ENCODE measurements around the gene CCDC106.
A peak's percentile ranks its signal among the peaks of the same experiment; 100 is the strongest.

The CCDC106 gene

GRCh38 chr19:55652311-55653128 lies 4.5 kb downstream of the CCDC106 start:
- no peak for DNase-seq

DNA sequence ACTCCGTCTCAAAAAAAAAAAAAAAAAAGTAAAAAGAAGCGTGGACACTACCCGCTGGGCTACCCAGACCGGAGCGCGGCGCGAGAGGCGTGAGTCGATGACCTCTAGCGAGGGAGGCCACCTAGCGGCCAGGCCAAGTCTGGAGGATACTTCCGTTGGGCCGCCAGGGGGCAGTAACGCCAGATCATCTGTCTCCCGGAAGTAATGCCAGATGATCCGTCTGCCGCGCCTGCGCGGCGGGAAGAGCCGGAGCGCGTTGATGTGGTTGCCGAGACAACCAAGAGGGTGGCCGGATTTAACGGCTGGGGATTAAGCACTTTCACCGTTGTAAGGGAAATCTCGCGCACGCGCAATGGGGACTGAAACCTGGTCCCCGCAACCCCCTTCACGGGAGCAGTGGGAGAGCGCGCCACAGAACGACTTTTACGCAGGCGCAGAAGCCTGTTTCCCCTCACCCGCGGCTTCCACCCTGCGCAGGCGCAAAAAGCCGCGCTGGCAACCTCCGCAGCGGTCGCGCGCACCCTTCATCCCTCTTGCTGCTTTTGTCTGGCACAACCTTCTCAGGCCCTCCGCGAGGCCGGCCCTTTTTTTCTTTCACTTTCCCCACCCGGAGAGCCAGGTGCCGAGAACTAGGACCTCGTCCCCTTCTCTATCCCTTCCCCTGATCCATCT lies 5.8 kb downstream of the CCDC106 start:
- DNase-seq, result peak; percentile 97

DNA sequence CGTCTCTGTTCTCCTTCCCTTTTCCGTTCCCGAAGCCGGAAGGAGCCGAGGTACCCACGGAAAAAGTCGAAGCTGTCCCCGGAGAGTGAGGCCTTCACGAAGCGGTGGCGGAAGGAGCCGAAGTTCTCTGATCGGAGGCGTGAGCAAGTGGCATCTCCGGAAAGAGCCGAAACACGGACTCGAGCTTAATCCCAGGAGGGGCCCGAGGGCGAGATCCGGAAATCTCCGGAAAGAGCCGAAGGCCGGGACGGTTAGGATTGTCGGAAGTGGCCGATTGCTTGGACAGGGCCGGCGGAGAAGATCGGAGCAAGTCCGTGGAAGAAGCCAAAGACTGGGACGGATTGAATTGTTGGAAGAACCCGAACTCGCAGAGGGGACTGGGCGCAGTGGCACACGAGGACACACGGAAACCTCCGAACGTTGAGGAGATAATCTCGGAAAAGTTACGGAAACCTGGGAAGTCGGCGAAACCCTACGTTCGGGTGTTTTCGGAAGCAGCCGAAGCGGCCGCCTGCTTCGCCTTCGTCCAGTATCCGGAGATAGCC lies 6.4 kb downstream of the CCDC106 start:
- DNase-seq, result peak; percentile 97

GRCh38 chr19:55654868-55655647 lies 7.0 kb downstream of the CCDC106 start, which contains the start of gene U2AF2:
Gene U2AF2, plus strand, starts transcription at chr19:55655035. Its CDS starts 70 bp downstream, at chr19:55655105.
- DNase-seq, result peak; percentile 95

DNA sequence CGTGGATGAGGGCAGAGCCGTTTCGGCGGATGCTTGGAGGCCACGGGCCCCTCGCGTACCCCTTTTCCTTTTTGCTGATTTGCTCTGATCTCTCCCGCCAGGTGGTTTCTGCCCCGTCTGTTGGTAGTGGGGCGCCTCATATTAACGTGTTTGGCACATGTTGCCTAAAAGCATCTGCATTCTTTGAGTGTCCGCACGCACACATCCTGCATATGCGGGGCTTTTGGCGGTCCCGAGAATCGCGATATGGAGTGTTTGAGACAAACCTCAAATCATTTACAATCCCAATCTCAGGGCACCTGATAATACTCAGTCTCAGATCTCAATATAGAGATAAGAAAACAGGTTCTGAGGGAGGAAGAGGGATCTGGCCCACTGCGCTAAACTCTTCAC lies 7.6 kb downstream of the CCDC106 start:
- DNase-seq, result no peak

- DNase-seq, result no peak
Observed at GRCh38 chr19:55656552-55656951, 8.5 kb downstream of the CCDC106 start.

DNA sequence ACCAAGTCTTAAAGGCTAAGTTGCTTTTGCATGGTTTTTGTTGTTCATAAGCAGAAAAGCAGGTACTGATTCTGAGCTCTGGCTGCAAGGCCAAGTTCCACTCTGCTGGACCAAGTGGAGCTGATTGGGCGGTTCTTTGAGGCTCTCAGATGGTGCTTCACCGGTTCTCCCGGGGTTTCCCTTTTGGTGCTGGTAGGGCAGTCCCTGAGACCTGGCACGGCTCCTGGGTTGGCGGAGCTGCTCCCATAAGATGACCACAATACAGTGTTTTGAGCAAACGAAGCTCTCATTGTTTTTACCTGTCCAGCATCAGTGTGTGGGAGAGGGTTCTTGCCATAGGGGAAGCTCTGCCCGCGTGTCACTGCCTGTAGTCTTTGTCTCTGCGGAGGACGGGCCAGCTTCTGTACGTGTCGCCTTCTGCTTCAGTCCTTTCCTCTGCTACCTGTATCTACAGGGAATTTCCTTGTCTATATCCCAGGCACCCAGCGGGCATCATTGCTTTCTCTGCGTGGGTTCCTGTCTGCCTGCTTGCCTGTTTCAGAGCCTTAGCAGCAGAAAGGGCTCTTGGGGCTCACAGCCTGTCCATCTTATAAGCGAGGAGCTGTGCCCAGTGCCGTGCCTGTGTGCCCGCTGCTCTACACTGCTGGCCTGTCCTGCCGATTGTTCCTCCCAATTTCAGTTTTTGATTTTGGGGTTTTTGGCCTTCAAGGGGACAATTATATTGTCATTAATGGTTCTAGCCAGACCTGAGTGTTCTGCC lies 9.2 kb downstream of the CCDC106 start:
- DNase-seq, result no peak

GRCh38 chr19:55658846-55659459 lies 10.9 kb downstream of the CCDC106 start:
- no peak for DNase-seq

DNA sequence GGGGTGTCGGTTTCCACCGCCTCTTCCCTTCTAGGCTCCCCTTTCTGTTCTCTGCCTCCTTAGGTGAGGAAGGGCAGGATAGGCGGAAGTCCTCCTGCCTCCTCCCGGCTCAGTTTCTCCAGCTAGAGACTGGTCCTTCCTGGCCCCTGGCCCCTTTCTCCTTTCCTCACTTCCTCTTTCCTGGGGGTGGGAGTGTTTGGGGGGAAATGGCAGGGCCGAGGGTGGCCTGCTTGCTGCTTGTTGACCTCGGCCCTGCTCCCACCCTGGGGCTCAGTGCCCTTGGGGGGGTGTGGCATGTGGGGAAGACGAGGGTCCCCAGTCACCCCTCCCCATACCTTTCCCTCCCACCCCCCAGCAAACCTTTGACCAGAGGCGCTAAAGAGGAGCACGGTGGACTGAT lies 11.8 kb downstream of the CCDC106 start:
- no peak for DNase-seq

GRCh38 chr19:55660404-55660803 lies 12.4 kb downstream of the CCDC106 start:
- DNase-seq, result no peak

DNA sequence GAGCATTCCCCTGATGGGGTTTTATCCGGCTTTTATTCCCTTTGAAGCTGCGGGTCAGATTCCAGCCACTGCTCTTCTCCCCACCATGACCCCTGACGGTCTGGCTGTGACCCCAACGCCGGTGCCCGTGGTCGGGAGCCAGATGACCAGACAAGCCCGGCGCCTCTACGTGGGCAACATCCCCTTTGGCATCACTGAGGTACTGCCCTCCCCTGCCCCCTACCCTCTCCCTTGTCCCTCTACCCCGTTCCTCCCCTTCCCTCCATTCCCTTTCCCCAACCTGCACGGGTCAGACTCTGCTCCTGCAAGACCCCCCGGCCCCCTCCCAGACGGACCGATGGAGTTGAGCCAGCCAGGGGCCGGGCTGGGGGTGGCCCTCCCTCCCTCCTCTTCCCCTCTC lies 13.0 kb downstream of the CCDC106 start:
- DNase-seq, result no peak

DNA sequence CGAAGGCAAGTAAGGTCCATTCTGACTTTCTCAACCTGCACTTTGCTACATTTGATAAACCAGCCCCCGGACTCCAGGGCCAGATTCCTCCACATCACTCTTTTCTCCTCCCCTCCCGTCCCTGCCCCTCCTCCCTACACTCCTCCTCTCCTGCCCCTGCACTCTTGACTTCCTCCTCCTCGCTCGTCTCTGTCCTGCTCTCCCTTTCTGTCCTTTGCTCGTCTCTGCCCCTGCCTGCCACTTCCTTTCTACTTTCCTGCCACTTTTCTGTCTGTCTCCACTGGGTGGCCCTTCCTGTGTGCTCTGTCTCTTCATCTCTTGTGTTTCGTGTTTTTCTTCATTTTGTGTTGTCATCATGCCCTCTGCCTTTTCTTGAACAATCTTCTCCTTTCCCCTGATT lies 13.8 kb downstream of the CCDC106 start:
- DNase-seq, result no peak

DNA sequence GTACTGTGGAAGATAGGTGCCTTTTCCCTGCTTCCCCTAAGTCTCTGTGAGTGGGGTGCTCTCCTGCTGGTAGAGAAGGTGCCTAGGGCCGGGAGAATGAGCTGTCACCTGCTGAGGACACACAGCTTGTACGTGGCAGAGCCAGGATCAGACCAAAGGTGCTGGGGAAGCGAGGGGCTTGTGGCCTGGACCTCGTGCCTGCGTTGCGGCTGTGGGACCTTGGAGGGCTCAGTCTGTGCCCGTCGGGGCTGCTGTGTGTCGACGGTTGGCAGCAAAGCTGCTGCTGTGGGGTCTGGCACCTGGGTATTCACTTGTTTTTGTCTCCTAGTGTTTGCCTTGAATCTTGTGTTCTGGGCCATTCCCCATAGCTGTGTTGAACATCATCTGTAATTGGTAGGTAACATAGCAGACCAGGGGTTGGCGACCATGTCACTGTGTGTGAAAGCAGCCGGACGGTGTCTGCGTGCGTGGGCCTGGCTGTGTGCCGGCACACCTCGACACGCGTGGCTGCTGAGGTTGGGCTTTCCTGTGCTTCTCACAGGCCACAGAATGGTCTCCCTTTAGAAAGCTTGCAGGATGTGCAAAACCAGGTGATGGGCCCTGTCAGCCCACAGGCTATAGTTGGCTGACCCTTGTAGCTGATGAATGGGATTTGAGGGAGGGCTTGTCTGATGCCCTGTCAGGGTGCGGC lies 16.0 kb downstream of the CCDC106 start:
- DNase-seq, result no peak

- DNase-seq, result no peak
Observed at GRCh38 chr19:55666343-55667005, 18.5 kb downstream of the CCDC106 start.

DNA sequence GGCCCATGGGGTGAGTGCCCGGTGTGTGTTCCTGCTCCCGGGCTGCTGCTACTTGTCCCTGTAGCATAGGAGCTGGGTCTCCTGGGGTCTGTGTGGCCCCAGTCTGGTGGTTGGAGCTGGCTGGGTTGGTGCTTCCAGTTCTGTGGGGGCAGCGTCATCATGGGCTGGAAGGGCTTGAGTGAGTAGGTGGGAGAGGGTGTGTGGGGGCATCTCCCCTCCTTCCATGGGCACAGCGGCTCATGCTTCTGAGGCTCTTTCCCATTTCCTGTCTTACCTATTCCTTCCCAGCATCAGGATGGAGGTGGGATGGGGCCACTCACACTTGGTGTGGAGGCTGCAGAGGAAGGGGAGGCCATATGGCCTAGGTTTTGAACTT lies 19.0 kb downstream of the CCDC106 start:
- DNase-seq, result no peak

DNA sequence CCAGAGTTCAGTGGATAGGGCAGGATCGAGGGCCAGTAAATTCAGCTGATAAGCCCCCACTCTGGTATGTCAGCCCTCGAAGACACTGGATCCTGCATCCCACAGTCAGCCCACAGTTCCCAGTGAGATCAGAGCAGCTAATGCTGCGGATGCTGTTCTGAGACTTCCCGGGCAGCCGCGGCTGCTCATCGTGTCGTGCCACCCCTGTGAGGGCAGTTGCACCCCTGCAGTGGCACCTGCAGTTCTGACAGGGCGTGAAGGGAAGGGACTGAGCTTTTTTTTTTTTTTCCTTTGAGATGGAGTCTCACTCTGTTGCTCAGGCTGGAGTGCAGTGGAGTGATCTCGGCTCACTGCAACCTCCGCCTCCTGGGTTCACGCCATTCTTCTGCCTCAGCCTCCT lies 19.5 kb downstream of the CCDC106 start:
- DNase-seq, result no peak

DNA sequence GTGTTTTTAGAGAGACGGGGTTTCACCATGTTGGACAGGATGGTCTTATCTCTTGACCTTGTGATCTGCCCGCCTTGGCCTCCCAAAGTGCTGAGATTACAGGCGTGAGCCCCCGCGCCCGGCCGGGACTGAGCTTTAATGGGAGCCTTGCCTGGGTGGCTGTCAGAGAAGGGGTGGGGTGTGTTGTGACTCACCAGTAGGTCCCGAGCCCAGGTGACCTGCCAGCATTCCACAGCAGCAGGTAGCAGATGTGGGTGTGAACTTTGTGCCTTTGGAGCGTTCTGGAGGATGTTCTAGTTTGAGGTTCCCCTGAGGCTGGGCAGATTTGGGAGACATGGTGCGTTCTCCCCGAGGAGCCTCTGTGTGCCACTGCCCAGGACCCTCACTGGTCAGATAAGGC lies 19.9 kb downstream of the CCDC106 start:
- DNase-seq, result no peak

DNA sequence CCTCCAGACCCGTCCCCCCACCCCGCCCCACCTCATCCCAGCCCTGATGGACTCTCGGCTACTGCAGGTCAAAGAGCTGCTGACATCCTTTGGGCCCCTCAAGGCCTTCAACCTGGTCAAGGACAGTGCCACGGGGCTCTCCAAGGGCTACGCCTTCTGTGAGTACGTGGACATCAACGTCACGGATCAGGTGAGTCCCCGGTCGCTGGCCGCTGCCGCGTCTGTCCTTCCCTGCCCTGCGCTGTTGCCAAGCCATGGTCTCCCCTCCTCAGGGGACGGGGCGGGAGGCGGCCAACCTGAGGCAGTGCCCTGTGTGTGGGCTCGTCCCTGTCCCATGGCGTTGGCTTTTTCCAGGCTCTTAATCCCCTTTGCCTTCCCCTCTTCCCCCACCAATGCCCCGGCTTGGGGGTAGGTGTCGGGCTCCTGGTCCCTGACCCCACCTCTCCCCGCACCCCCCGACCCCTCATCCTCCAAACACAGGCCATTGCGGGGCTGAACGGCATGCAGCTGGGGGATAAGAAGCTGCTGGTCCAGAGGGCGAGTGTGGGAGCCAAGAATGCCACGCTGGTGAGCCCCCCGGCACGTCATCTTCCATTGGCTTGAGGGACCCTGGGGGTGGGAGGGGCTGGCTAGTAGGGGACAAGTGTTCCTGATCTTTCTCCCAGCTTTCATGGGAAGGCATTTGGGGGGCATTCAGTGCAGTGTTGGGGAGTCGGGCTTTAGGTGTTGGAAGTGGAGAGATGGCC lies 20.8 kb downstream of the CCDC106 start:
- no peak for DNase-seq

GRCh38 chr19:55669418-55670279 lies 21.6 kb downstream of the CCDC106 start:
- DNase-seq, result no peak
